HEK293 (cell line): Measurements from ENCODE around the gene TIMM9.

Experiments used
- CTCF ChIA-PET: fragments of 350-600 bp; formaldehyde crosslinking; extraction: SDS; loops from one replicate; lab custom pipeline; 2021; ENCODE audit warnings: antibody characterized with exemption; lab: Yijun Ruan, JAX
- POLR2A ChIA-PET: fragments of 300-600 bp; formaldehyde crosslinking; extraction: SDS; loops from one replicate; lab custom pipeline; 2020; ENCODE audit warnings: antibody characterized with exemption, inconsistent platforms; lab: Yijun Ruan, JAX
- H3K27ac ChIP-seq: fragments of 200-500 bp; sonication (Bioruptor generic); 2 replicates; pipeline ENCODE4 v1.5.1; 2014; ENCODE audit warnings: low read depth, low read length, control low read depth, inconsistent platforms; ENCODE audit errors: extremely low read depth
- H3K36me3 ChIP-seq, 2 experiments: fragments of 200-500 bp in 1 of 2; sonication (Bioruptor generic) in 1 of 2; 1 replicate in 1 of 2; 2 replicates in 1 of 2; pipeline ENCODE4 v1.5.1; 2014 to 2017; ENCODE audit warnings: inconsistent platforms in 2 of 2, low read length in 2 of 2; ENCODE audit not compliant: control insufficient read depth in 2 of 2, insufficient read depth in 1 of 2
- H3K4me1 ChIP-seq: fragments of 200-500 bp; sonication (Bioruptor generic); 2 replicates; pipeline ENCODE4 v1.5.1; 2014; ENCODE audit warnings: mild to moderate bottlenecking, low read length, inconsistent platforms; ENCODE audit not compliant: control insufficient read depth, insufficient read depth
- H3K4me3 ChIP-seq: 2 replicates; pipeline ENCODE4 v1.5.1; 2011; ENCODE audit warnings: low read depth, mild to moderate bottlenecking, control low read depth, low read length, moderate library complexity
- H3K9me3 ChIP-seq: fragments of 200-500 bp; sonication (Bioruptor generic); 2 replicates; pipeline ENCODE4 v1.5.1; 2014; ENCODE audit warnings: low read depth, low read length, inconsistent platforms; ENCODE audit not compliant: control insufficient read depth, insufficient read depth
- BCL11A ChIP-seq: fragments of 450-650 bp; formaldehyde crosslinking; IDR thresholded peaks from 2 replicates; pipeline ENCODE4 v1.5.1; 2016; ENCODE audit warnings: low read depth, missing biosample characterization, missing genetic modification characterization
- OVOL3 ChIP-seq: fragments of 450-650 bp; formaldehyde crosslinking; IDR thresholded peaks from 2 replicates; pipeline ENCODE4 v1.5.1; 2016; ENCODE audit warnings: missing biosample characterization, missing genetic modification characterization
- SALL2 ChIP-seq: fragments of 450-650 bp; formaldehyde crosslinking; IDR thresholded peaks from 2 replicates; pipeline ENCODE4 v1.5.0; 2017; ENCODE audit warnings: missing biosample characterization, mild to moderate bottlenecking, missing genetic modification characterization, borderline replicate concordance
- SCRT1 ChIP-seq: fragments of 450-650 bp; formaldehyde crosslinking; IDR thresholded peaks from 2 replicates; pipeline ENCODE4 v1.5.1; 2016; ENCODE audit warnings: missing biosample characterization, missing genetic modification characterization, borderline replicate concordance
- SETDB1 ChIP-seq: IDR thresholded peaks from one replicate; pipeline ENCODE4 v1.6.1; 2017; ENCODE audit warnings: mild to moderate bottlenecking, low read length, moderate library complexity, mixed read lengths; ENCODE audit not compliant: insufficient read length
- ZFP41 ChIP-seq: fragments of 450-650 bp; formaldehyde crosslinking; IDR thresholded peaks from 2 replicates; pipeline ENCODE4 v1.5.1; 2016; ENCODE audit warnings: missing biosample characterization, missing genetic modification characterization, borderline replicate concordance
- ZNF112 ChIP-seq: fragments of 450-650 bp; formaldehyde crosslinking; IDR thresholded peaks from 2 replicates; pipeline ENCODE4 v1.5.0; 2017; ENCODE audit warnings: missing biosample characterization, missing genetic modification characterization
- ZNF132 ChIP-seq: fragments of 450-650 bp; formaldehyde crosslinking; IDR thresholded peaks from 2 replicates; pipeline ENCODE4 v1.5.1; 2017; ENCODE audit warnings: missing biosample characterization, missing genetic modification characterization, borderline replicate concordance
- ZNF140 ChIP-seq: fragments of 450-650 bp; formaldehyde crosslinking; IDR thresholded peaks from 2 replicates; pipeline ENCODE4 v1.5.1; 2016; ENCODE audit warnings: missing biosample characterization, missing genetic modification characterization
- ZNF174 ChIP-seq: fragments of 450-650 bp; formaldehyde crosslinking; IDR thresholded peaks from 2 replicates; pipeline ENCODE4 v1.5.0; 2017; ENCODE audit warnings: missing biosample characterization, mild to moderate bottlenecking, missing genetic modification characterization
- ZNF223 ChIP-seq: fragments of 450-650 bp; formaldehyde crosslinking; IDR thresholded peaks from 2 replicates; pipeline ENCODE4 v1.5.1; 2016; ENCODE audit warnings: missing biosample characterization, missing genetic modification characterization
- ZNF23 ChIP-seq: fragments of 450-650 bp; formaldehyde crosslinking; IDR thresholded peaks from 2 replicates; pipeline ENCODE4 v1.5.1; 2016; ENCODE audit warnings: missing biosample characterization, missing genetic modification characterization, borderline replicate concordance
- ZNF248 ChIP-seq: fragments of 450-650 bp; formaldehyde crosslinking; IDR thresholded peaks from 2 replicates; pipeline ENCODE4 v1.5.1; 2017; ENCODE audit warnings: missing biosample characterization, missing genetic modification characterization
- ZNF341 ChIP-seq: fragments of 450-650 bp; formaldehyde crosslinking; IDR thresholded peaks from 2 replicates; pipeline ENCODE4; 2016; ENCODE audit warnings: low read depth, missing biosample characterization, missing genetic modification characterization
- ZNF354C ChIP-seq: fragments of 450-650 bp; formaldehyde crosslinking; IDR thresholded peaks from 2 replicates; pipeline ENCODE4 v1.5.1; 2016; ENCODE audit warnings: missing biosample characterization, missing genetic modification characterization, low read depth, borderline replicate concordance
- ZNF394 ChIP-seq: fragments of 450-650 bp; formaldehyde crosslinking; IDR thresholded peaks from 2 replicates; pipeline ENCODE4 v1.5.1; 2016; ENCODE audit warnings: missing biosample characterization, missing genetic modification characterization, mild to moderate bottlenecking, moderate library complexity, borderline replicate concordance
- ZNF426 ChIP-seq: fragments of 450-650 bp; formaldehyde crosslinking; IDR thresholded peaks from 2 replicates; pipeline ENCODE4 v1.5.1; 2017; ENCODE audit warnings: missing biosample characterization, missing genetic modification characterization, mild to moderate bottlenecking, inconsistent platforms, moderate library complexity
- ZNF549 ChIP-seq: fragments of 450-650 bp; IDR thresholded peaks from 2 replicates; pipeline ENCODE4 v1.5.1; 2018; ENCODE audit warnings: missing biosample characterization, missing genetic modification characterization, mild to moderate bottlenecking, inconsistent platforms, moderate library complexity
- ZNF558 ChIP-seq: fragments of 450-650 bp; formaldehyde crosslinking; IDR thresholded peaks from 2 replicates; pipeline ENCODE4 v1.5.1; 2016; ENCODE audit warnings: missing biosample characterization, missing genetic modification characterization
- ZNF658 ChIP-seq: fragments of 450-650 bp; formaldehyde crosslinking; IDR thresholded peaks from 2 replicates; pipeline ENCODE4; 2016; ENCODE audit warnings: missing biosample characterization, missing genetic modification characterization
- ZSCAN23 ChIP-seq: fragments of 450-650 bp; formaldehyde crosslinking; IDR thresholded peaks from 2 replicates; pipeline ENCODE4 v1.5.1; 2016; ENCODE audit warnings: missing biosample characterization, missing genetic modification characterization
- ZXDB ChIP-seq: fragments of 450-650 bp; formaldehyde crosslinking; IDR thresholded peaks from 2 replicates; pipeline ENCODE4 v1.5.1; 2016; ENCODE audit warnings: missing biosample characterization, missing genetic modification characterization
- TF ChIP-seq, protein P1 (sequence below): sonication (generic); formaldehyde crosslinking; IDR thresholded peaks from 2 replicates; pipeline ENCODE4 v1.8.1; 2022; ENCODE audit warnings: mild to moderate bottlenecking, moderate library complexity, missing genetic modification reagents
- TF ChIP-seq, protein P2 (sequence below): fragments of 450-650 bp; formaldehyde crosslinking; IDR thresholded peaks from 2 replicates; pipeline ENCODE4 v1.5.1; 2017; ENCODE audit warnings: missing biosample characterization, missing genetic modification characterization
- TF ChIP-seq, protein P3 (sequence below): fragments of 450-650 bp; formaldehyde crosslinking; IDR thresholded peaks from 2 replicates; pipeline ENCODE4 v1.5.1; 2016; ENCODE audit warnings: missing biosample characterization, missing genetic modification characterization
- TF ChIP-seq, protein P4 (sequence below): fragments of 450-650 bp; formaldehyde crosslinking; IDR thresholded peaks from 2 replicates; pipeline ENCODE4 v1.5.1; 2016; ENCODE audit warnings: missing biosample characterization, missing genetic modification characterization

The TIMM9 gene

GRCh38 chr14:58367296-58367695 lies 60.0 kb downstream of the TIMM9 start:
- Histone ChIP-seq H3K27ac (no peak overlapping the region), H3K9me3 (no peaks in the 10 kb centered on the region), H3K4me1 (no peaks in the 10 kb centered on the region), H3K36me3 (peaks cover 52 to 61% of the 10 kb centered on the region in 2 experiments), H3K4me3 (no peak overlapping the region)
- ChIA-PET POLR2A (no interaction called here), CTCF (interaction anchor here (0.6 kb wide), 1 partner anchor 19 kb away, joined by 3 read pairs; no protein-coding TSS in a partner anchor)
- TF ChIP-seq, protein P1, sequence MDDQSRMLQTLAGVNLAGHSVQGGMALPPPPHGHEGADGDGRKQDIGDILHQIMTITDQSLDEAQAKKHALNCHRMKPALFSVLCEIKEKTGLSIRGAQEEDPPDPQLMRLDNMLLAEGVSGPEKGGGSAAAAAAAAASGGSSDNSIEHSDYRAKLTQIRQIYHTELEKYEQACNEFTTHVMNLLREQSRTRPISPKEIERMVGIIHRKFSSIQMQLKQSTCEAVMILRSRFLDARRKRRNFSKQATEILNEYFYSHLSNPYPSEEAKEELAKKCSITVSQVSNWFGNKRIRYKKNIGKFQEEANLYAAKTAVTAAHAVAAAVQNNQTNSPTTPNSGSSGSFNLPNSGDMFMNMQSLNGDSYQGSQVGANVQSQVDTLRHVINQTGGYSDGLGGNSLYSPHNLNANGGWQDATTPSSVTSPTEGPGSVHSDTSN (CRISPR knock-in tag), result no peak
- TF ChIP-seq ZNF558 (tag by site-specific recombination) (no peak), ZNF112 (tag by site-specific recombination) (no peak), ZNF426 (tag by site-specific recombination) (no peak), ZSCAN23 (tag by site-specific recombination) (no peak), ZNF23 (tag by site-specific recombination) (no peak), ZNF658 (tag by site-specific recombination) (no peak), ZNF341 (tag by site-specific recombination) (no peak), ZNF140 (tag by site-specific recombination) (no peak), BCL11A (tag by site-specific recombination) (no peak)

DNA sequence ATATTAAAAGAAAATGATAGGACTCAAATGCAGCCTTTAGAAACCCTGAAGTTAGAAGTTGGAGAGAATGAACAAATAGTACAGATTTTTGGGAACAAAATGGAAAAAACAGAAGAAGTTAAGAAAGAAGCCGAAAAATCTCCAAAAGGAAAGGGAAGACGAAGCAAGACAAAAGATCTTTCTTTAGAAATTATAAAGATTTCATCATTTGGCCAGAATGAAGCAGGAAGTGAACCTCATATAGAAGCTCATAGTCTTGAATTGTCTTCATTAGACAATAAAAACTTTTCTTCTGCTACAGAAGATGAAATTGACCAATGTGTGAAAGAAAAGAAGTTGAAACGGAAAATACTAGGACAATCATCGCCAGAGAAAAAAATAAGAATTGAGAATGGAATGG lies 63.0 kb downstream of the TIMM9 start:
- Histone ChIP-seq H3K9me3 (no peaks in the 10 kb centered on the region), H3K36me3 (peaks cover 54 to 55% of the 10 kb centered on the region in 2 experiments), H3K27ac (no peak overlapping the region), H3K4me1 (no peaks in the 10 kb centered on the region), H3K4me3 (no peak overlapping the region)
- CTCF ChIA-PET, result interaction anchor here (0.6 kb wide), 1 partner anchor 68 kb away, joined by 3 read pairs; no protein-coding TSS in a partner anchor
- POLR2A ChIA-PET, result no interaction called here
- TF ChIP-seq SALL2 (tag by site-specific recombination), result no peak
- TF ChIP-seq, protein P2, sequence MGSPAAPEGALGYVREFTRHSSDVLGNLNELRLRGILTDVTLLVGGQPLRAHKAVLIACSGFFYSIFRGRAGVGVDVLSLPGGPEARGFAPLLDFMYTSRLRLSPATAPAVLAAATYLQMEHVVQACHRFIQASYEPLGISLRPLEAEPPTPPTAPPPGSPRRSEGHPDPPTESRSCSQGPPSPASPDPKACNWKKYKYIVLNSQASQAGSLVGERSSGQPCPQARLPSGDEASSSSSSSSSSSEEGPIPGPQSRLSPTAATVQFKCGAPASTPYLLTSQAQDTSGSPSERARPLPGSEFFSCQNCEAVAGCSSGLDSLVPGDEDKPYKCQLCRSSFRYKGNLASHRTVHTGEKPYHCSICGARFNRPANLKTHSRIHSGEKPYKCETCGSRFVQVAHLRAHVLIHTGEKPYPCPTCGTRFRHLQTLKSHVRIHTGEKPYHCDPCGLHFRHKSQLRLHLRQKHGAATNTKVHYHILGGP, result no peak
- TF ChIP-seq ZNF132 (tag by site-specific recombination), result no peak
- TF ChIP-seq, protein P3, sequence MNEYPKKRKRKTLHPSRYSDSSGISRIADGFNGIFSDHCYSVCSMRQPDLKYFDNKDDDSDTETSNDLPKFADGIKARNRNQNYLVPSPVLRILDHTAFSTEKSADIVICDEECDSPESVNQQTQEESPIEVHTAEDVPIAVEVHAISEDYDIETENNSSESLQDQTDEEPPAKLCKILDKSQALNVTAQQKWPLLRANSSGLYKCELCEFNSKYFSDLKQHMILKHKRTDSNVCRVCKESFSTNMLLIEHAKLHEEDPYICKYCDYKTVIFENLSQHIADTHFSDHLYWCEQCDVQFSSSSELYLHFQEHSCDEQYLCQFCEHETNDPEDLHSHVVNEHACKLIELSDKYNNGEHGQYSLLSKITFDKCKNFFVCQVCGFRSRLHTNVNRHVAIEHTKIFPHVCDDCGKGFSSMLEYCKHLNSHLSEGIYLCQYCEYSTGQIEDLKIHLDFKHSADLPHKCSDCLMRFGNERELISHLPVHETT, result no peak
- no peak for TF ChIP-seq SCRT1 (tag by site-specific recombination)
- TF ChIP-seq ZXDB, result no peak
- no peak for TF ChIP-seq ZFP41 (tag by site-specific recombination)
- no peak for TF ChIP-seq ZNF354C (tag by site-specific recombination)
- no peak for TF ChIP-seq OVOL3 (tag by site-specific recombination)
- no peak for TF ChIP-seq ZNF549 (tag by site-specific recombination)
- TF ChIP-seq ZNF223, result no peak
- TF ChIP-seq ZNF174 (tag by site-specific recombination), result no peak
- TF ChIP-seq ZNF248 (tag by site-specific recombination), result no peak
- TF ChIP-seq ZNF394 (tag by site-specific recombination), result no peak
- TF ChIP-seq SETDB1, result no peak
- TF ChIP-seq, protein P4, sequence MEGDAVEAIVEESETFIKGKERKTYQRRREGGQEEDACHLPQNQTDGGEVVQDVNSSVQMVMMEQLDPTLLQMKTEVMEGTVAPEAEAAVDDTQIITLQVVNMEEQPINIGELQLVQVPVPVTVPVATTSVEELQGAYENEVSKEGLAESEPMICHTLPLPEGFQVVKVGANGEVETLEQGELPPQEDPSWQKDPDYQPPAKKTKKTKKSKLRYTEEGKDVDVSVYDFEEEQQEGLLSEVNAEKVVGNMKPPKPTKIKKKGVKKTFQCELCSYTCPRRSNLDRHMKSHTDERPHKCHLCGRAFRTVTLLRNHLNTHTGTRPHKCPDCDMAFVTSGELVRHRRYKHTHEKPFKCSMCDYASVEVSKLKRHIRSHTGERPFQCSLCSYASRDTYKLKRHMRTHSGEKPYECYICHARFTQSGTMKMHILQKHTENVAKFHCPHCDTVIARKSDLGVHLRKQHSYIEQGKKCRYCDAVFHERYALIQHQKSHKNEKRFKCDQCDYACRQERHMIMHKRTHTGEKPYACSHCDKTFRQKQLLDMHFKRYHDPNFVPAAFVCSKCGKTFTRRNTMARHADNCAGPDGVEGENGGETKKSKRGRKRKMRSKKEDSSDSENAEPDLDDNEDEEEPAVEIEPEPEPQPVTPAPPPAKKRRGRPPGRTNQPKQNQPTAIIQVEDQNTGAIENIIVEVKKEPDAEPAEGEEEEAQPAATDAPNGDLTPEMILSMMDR, result no peak
